KMS-11 (cell line): ENCODE results near the gene MLLT10.
A peak's percentile ranks its signal among the peaks of the same experiment; 100 is the strongest.

Source experiments
- H2AFZ ChIP-seq: fragments of 200-600 bp; sonication (generic); 2 replicates; pipeline ENCODE4 v1.6.1; 2016; ENCODE audit warnings: antibody characterized with exemption, mixed run types, low read depth
- H3K27ac ChIP-seq: fragments of 200-600 bp; sonication (generic); 2 replicates; pipeline ENCODE4 v1.6.1; 2016; ENCODE audit warnings: mild to moderate bottlenecking, mixed run types
- H3K27me3 ChIP-seq: fragments of 200-600 bp; sonication (generic); 2 replicates; pipeline ENCODE4 v1.6.1; 2017; ENCODE audit warnings: mild to moderate bottlenecking, low read depth, mixed run types, moderate library complexity; ENCODE audit not compliant: insufficient read depth
- H3K36me3 ChIP-seq: fragments of 200-600 bp; sonication (generic); 2 replicates; pipeline ENCODE4 v1.6.1; 2017; ENCODE audit warnings: mild to moderate bottlenecking, mixed run types; ENCODE audit not compliant: insufficient read depth
- H3K4me1 ChIP-seq: fragments of 200-600 bp; sonication (generic); 2 replicates; pipeline ENCODE4 v1.6.1; 2016; ENCODE audit warnings: mild to moderate bottlenecking, low read depth, mixed run types; ENCODE audit not compliant: poor library complexity, severe bottlenecking
- H3K4me2 ChIP-seq: fragments of 200-600 bp; sonication (generic); 2 replicates; pipeline ENCODE4 v1.7.0; 2016; ENCODE audit warnings: mild to moderate bottlenecking, mixed run types
- H3K4me3 ChIP-seq: fragments of 200-600 bp; sonication (generic); IDR thresholded peaks from 2 replicates; pipeline ENCODE4 v1.6.1; 2017; ENCODE audit warnings: low read depth, low read length, mixed read lengths; ENCODE audit not compliant: insufficient read depth
- H3K79me2 ChIP-seq: fragments of 200-600 bp; sonication (generic); 2 replicates; pipeline ENCODE4 v1.6.1; 2016; ENCODE audit warnings: low read depth, mixed run types; ENCODE audit not compliant: insufficient read depth
- H3K9ac ChIP-seq: fragments of 200-600 bp; sonication (generic); 2 replicates; pipeline ENCODE4 v1.6.1; 2016; ENCODE audit warnings: mild to moderate bottlenecking, mixed run types
- H4K20me1 ChIP-seq: fragments of 200-600 bp; sonication (generic); 2 replicates; pipeline ENCODE4 v1.6.1; 2016; ENCODE audit warnings: mild to moderate bottlenecking, mixed run types; ENCODE audit not compliant: insufficient read depth
- TF ChIP-seq, protein P1 (sequence below): fragments of 200-600 bp; sonication (generic); conservative IDR thresholded peaks from 2 replicates; pipeline ENCODE4 v1.6.1; 2017; ENCODE audit warnings: low read depth, mild to moderate bottlenecking, antibody characterized with exemption, low read length, moderate library complexity, mixed read lengths

Gene MLLT10

DNA sequence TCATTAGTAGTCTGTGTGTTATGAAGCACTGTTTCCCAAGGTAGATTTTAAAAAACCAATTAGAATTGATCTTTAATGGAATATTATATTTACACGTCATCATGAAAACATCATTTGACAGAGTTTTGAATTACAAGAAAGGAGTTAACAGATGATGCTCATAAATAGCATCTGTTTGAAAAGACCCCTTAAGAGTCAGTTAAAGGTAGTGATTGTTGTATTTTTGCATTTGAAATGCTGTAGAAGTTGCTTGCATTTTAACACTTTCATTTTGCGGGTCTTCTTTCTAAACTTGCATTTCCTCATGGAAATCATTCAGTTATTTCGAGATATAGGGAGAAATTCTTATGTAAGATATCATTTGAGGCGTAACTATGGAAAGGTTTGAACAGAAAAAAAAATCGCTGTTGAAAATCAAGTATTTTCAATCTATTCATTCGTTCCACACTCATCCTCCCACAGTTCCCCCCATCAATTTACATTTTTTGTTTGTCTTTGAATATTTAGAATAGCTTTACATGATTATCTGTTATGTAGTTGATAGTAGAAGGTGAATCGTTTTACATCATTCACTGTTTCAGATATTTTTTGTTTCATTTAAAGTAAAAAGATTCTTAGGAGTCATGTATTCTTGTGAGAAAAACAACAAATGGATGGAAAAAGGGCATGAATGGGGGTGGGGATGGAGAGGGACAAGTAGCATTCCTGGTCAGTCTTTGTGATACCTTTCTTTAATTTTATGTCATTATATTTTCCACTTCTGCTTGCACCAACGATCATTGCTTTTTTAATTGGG, 5.6 kb upstream of the MLLT10 start:
- Histone ChIP-seq H3K9ac (peak overlapping the region; percentile 78; the same call in 1 of the 2 replicates), H3K27ac (peak overlapping the region; percentile 80; the same call in 1 of the 2 replicates), H3K27me3 (peaks cover 10% of the 10 kb centered on the region; the same call in 1 of the 2 replicates), H3K4me3 (no peak overlapping the region), H4K20me1 (no peaks in the 10 kb centered on the region), H3K79me2 (no peaks in the 10 kb centered on the region), H3K36me3 (no peaks in the 10 kb centered on the region), H2AFZ (peak overlapping the region; percentile 94; the same call in 1 of the 2 replicates), H3K4me1 (peaks cover 44% of the 10 kb centered on the region), H3K4me2 (peak overlapping the region; percentile 89)
- TF ChIP-seq, protein P1, sequence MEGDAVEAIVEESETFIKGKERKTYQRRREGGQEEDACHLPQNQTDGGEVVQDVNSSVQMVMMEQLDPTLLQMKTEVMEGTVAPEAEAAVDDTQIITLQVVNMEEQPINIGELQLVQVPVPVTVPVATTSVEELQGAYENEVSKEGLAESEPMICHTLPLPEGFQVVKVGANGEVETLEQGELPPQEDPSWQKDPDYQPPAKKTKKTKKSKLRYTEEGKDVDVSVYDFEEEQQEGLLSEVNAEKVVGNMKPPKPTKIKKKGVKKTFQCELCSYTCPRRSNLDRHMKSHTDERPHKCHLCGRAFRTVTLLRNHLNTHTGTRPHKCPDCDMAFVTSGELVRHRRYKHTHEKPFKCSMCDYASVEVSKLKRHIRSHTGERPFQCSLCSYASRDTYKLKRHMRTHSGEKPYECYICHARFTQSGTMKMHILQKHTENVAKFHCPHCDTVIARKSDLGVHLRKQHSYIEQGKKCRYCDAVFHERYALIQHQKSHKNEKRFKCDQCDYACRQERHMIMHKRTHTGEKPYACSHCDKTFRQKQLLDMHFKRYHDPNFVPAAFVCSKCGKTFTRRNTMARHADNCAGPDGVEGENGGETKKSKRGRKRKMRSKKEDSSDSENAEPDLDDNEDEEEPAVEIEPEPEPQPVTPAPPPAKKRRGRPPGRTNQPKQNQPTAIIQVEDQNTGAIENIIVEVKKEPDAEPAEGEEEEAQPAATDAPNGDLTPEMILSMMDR = no peak

GRCh38 chr10:21529032-21529910, 4.8 kb upstream of the MLLT10 start:
- Histone ChIP-seq H3K4me2 (no peak overlapping the region), H3K79me2 (no peaks in the 10 kb centered on the region), H2AFZ (no peak overlapping the region), H3K4me3 (no peak overlapping the region), H3K9ac (no peak overlapping the region), H3K36me3 (no peaks in the 10 kb centered on the region), H3K27ac (no peak overlapping the region), H4K20me1 (no peaks in the 10 kb centered on the region), H3K4me1 (peaks cover 44% of the 10 kb centered on the region), H3K27me3 (peaks cover 10% of the 10 kb centered on the region; the same call in 1 of the 2 replicates)
- TF ChIP-seq, protein P1 = no peak

DNA sequence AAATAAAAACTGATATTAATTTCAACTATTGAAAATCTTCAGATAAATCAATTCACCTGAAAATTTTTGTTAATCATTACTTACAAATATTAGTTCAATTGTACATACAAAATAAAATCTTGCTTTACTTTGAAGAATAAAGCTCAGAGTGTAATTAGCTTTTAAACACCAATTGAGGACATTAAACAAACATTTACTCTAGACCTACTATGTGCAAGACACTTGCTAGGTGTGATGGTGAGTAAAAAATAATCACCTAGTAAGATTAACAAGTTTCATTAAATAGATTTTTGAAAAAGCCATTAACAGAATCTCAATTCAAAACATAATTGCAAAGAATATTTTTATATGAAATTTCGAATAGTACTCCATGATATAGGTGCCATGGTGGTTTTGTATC, 3.9 kb upstream of the MLLT10 start:
- Histone ChIP-seq H3K79me2 (peaks cover 1% of the 10 kb centered on the region), H3K9ac (no peak overlapping the region), H4K20me1 (no peaks in the 10 kb centered on the region), H2AFZ (no peak overlapping the region), H3K4me2 (no peak overlapping the region), H3K36me3 (no peaks in the 10 kb centered on the region), H3K4me1 (peaks cover 40% of the 10 kb centered on the region), H3K4me3 (no peak overlapping the region), H3K27me3 (peaks cover 10% of the 10 kb centered on the region; the same call in 1 of the 2 replicates), H3K27ac (no peak overlapping the region)
- TF ChIP-seq, protein P1 = no peak

DNA sequence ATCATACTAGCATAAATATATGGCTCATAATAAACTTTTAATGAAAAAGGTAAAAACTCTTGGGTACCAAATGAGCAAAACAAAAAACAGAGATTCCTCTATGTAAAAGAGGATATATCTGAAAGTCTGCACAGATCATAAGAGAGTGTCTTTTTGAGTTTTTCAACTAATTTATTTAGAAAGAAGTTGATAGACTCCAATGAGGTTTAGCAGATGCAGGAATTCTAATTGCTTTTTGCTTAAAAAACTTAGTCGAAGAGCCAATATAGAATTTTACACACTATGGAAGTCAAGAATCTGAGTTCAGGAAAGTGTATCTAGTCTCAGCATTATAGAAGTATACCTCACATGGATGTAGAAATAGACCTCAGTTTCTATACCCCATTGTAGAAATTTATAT, 3.4 kb upstream of the MLLT10 start:
- H3K27me3 ChIP-seq = peaks cover 10% of the 10 kb centered on the region; the same call in 1 of the 2 replicates
- no peaks in the 10 kb centered on the region for H4K20me1 ChIP-seq
- no peak overlapping the region for H3K4me2 ChIP-seq
- no peak overlapping the region for H3K27ac ChIP-seq
- H3K79me2 ChIP-seq = peaks cover 6% of the 10 kb centered on the region
- TF ChIP-seq, protein P1 = no peak
- H3K36me3 ChIP-seq = no peaks in the 10 kb centered on the region
- H3K4me3 ChIP-seq = no peak overlapping the region
- H2AFZ ChIP-seq = no peak overlapping the region
- peaks cover 42% of the 10 kb centered on the region for H3K4me1 ChIP-seq
- no peak overlapping the region for H3K9ac ChIP-seq
